Measurements from ENCODE around the gene SLC8B1.

DNA sequence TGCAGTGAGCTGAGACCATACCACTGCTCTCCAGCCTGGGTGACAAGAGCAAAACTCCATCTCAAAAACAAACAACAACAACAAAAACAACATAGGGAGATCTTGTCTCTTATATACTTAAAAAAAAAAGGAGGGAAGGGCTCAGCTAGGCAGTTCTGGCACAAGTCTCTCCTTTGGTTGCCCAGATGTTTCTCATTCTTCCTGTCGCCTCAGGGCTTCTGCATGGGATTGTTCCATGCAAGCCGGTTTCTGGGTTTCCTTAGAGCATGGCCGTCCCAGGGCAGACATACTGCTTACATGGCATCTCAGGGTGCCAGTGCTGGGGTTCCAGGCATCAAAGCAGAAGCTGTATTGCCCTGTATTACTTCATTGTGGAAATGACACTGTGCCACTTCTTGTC is 5.2 kb upstream of the SLC8B1 start:
- TF ChIP-seq, protein P1, sequence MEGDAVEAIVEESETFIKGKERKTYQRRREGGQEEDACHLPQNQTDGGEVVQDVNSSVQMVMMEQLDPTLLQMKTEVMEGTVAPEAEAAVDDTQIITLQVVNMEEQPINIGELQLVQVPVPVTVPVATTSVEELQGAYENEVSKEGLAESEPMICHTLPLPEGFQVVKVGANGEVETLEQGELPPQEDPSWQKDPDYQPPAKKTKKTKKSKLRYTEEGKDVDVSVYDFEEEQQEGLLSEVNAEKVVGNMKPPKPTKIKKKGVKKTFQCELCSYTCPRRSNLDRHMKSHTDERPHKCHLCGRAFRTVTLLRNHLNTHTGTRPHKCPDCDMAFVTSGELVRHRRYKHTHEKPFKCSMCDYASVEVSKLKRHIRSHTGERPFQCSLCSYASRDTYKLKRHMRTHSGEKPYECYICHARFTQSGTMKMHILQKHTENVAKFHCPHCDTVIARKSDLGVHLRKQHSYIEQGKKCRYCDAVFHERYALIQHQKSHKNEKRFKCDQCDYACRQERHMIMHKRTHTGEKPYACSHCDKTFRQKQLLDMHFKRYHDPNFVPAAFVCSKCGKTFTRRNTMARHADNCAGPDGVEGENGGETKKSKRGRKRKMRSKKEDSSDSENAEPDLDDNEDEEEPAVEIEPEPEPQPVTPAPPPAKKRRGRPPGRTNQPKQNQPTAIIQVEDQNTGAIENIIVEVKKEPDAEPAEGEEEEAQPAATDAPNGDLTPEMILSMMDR (IDR thresholded peaks at IDR 0.05) = no peak
- no peak for TF ChIP-seq POLR2A (IDR thresholded peaks at IDR 0.05)
- TF ChIP-seq EP300 (IDR thresholded peaks at IDR 0.05) = no peak
- no peak for TF ChIP-seq POLR2AphosphoS5 (IDR thresholded peaks at IDR 0.05)
